ENCODE data around the gene WWOX. TPM values are rescaled to one million over a fixed set of nuclear protein-coding genes. Genes with fewer than 3 reads are reported as not detected.

The WWOX gene
- total RNA-seq, 3 donors from 2014 or later: 11.7 to 18.0 (median 13.8) TPM

- Histone ChIP-seq H3K9me3 (no peaks in the 10 kb centered on the region), H3K4me3 (no peak overlapping the region), H3K4me1 (ENCODE audit: low read depth) (no peaks in the 10 kb centered on the region), H3K36me3 (ENCODE audit: low read depth) (no peaks in the 10 kb centered on the region)
- ATAC-seq (no peak), DNase-seq (no peak)
- no peak for TF ChIP-seq CTCF (IDR thresholded peaks at IDR 0.05)
- intact Hi-C loops (cut with DNase I, micrococcal nuclease): no loop called here
Observed at GRCh38 chr16:78542419-78542818, 443.0 kb downstream of the WWOX start.

GRCh38 chr16:78543023-78543422, 443.6 kb downstream of the WWOX start:
- ATAC-seq (no peak), DNase-seq (no peak)
- Histone ChIP-seq H3K36me3 (ENCODE audit: low read depth) (no peaks in the 10 kb centered on the region), H3K4me3 (no peak overlapping the region), H3K9me3 (no peaks in the 10 kb centered on the region), H3K4me1 (ENCODE audit: low read depth) (no peaks in the 10 kb centered on the region)
- intact Hi-C loops (cut with DNase I, micrococcal nuclease): no loop called here
- TF ChIP-seq CTCF (IDR thresholded peaks at IDR 0.05): no peak

GRCh38 chr16:78549366-78549765, 449.9 kb downstream of the WWOX start:
- DNase-seq: no peak
- no peak for TF ChIP-seq CTCF (IDR thresholded peaks at IDR 0.05)
- ATAC-seq: no peak
- intact Hi-C loops (cut with DNase I, micrococcal nuclease): no loop called here
- no peak overlapping the region for H3K4me3 ChIP-seq
- no peaks in the 10 kb centered on the region for H3K9me3 ChIP-seq
- no peaks in the 10 kb centered on the region for H3K4me1 ChIP-seq (ENCODE audit: low read depth)
- H3K36me3 ChIP-seq (ENCODE audit: low read depth): no peaks in the 10 kb centered on the region

GRCh38 chr16:78551487-78552085, 452.1 kb downstream of the WWOX start:
- no peak overlapping the region for H3K4me3 ChIP-seq

GRCh38 chr16:78552106-78552675, 452.7 kb downstream of the WWOX start:
- intact Hi-C loops (cut with DNase I, micrococcal nuclease): no loop called here
- no peak overlapping the region for H3K4me3 ChIP-seq
- no peak for ATAC-seq

More at GRCh38 chr16:78551487-78552085, 452.1 kb downstream of the WWOX start:
- ATAC-seq (no peak), DNase-seq (no peak)
- Histone ChIP-seq H3K4me1 (ENCODE audit: low read depth) (no peaks in the 10 kb centered on the region), H3K36me3 (ENCODE audit: low read depth) (no peaks in the 10 kb centered on the region), H3K9me3 (no peaks in the 10 kb centered on the region)
- TF ChIP-seq CTCF (IDR thresholded peaks at IDR 0.05): no peak
- intact Hi-C loops (cut with DNase I, micrococcal nuclease): no loop called here

More at GRCh38 chr16:78552106-78552675, 452.7 kb downstream of the WWOX start:
- Histone ChIP-seq H3K9me3 (no peaks in the 10 kb centered on the region), H3K36me3 (ENCODE audit: low read depth) (no peaks in the 10 kb centered on the region), H3K4me1 (ENCODE audit: low read depth) (no peaks in the 10 kb centered on the region)
- DNase-seq: no peak
- no peak for TF ChIP-seq CTCF (IDR thresholded peaks at IDR 0.05)
